K562 (cell line): ENCODE results near the gene PDE4A. TPM values are rescaled to one million over a fixed set of nuclear protein-coding genes. Genes with fewer than 3 reads are reported as not detected.
A peak's percentile ranks its signal among the peaks of the same experiment; 100 is the strongest.

Experiments used
- ATAC-seq: fragments of 200-7000 bp; cut with Tn5 transposase; 3 replicates; pipeline ENCODE4 v1.9.1; 2020; ENCODE audit warnings: moderate library complexity
- BruUV-seq: library from RNA; stranded (reverse); fragments of 400-500 nt; replicated peaks from 2 replicates; lab custom pipeline; 2021; lab: Mats Ljungman, UMichigan
- CTCF ChIA-PET: fragments of 300-600 bp; formaldehyde crosslinking; extraction: SDS; loops from one replicate; lab custom pipeline; 2021; ENCODE audit warnings: low intra/inter-chr PET ratio; lab: Yijun Ruan, JAX
- POLR2A ChIA-PET: fragments of 300-600, 350-650 bp; sonication (Branson Sonifier 250); formaldehyde crosslinking; extraction: SDS; loops from one replicate; lab custom pipeline; 2021; ENCODE audit warnings: antibody characterized with exemption, inconsistent platforms; lab: Yijun Ruan, JAX
- DNase-seq, 4 experiments: peaks; one replicate each; pipeline versions ENCODE4 v3.0.0 to v3.0.0-alpha.2; 2011 to 2018; ENCODE audit warnings: low spot score in 3 of 4, mixed read lengths in 3 of 4; ENCODE audit errors: extremely low read depth in 1 of 4
- FAIRE-seq: peaks from 2 replicates; lab custom pipeline; 2011; peaks lifted over from hg19 to GRCh38; lab: Jason Lieb, UNC
- H2AFZ ChIP-seq: 2 replicates; pipeline ENCODE4 v1.6.0; 2011; ENCODE audit warnings: low read depth, low read length, control low read depth, inconsistent platforms
- H3K27ac ChIP-seq: fragments of 200-600 bp; 3 replicates; pipeline ENCODE4 v1.8.0; 2011; ENCODE audit warnings: low read depth, mild to moderate bottlenecking, control low read depth, inconsistent platforms, low read length, moderate library complexity, mixed read lengths; ENCODE audit errors: extremely low read depth
- H3K27me3 ChIP-seq, 2 experiments: fragments of 300-600 bp in 1 of 2; 2 replicates in 1 of 2; 3 replicates in 1 of 2; pipeline versions ENCODE4 v1.6.0 to v1.8.0; 2011; ENCODE audit warnings: inconsistent platforms in 2 of 2, low read length in 2 of 2, mild to moderate bottlenecking in 1 of 2, mixed read lengths in 1 of 2, moderate library complexity in 1 of 2; ENCODE audit not compliant: control insufficient read depth in 2 of 2, insufficient read depth in 2 of 2
- H3K36me3 ChIP-seq: fragments of 300-600 bp; 3 replicates; pipeline ENCODE4 v1.8.0; 2011; ENCODE audit warnings: mild to moderate bottlenecking, low read length, inconsistent platforms; ENCODE audit not compliant: control insufficient read depth, insufficient read depth
- H3K4me1 ChIP-seq, 2 experiments: fragments of 200-600 bp in 1 of 2; replicated peaks in 1 of 2; 2 replicates in 1 of 2; 3 replicates in 1 of 2; pipeline versions ENCODE4 v1.5.1 to v1.8.0; 2011; ENCODE audit warnings: inconsistent platforms in 2 of 2, low read length in 2 of 2, mild to moderate bottlenecking in 1 of 2, mixed read lengths in 1 of 2, moderate library complexity in 1 of 2; ENCODE audit not compliant: control insufficient read depth in 2 of 2, insufficient read depth in 2 of 2
- H3K4me2 ChIP-seq: 2 replicates; pipeline ENCODE4 v1.6.1; 2011; ENCODE audit warnings: low read length, control low read depth, inconsistent platforms, mixed read lengths; ENCODE audit not compliant: insufficient read depth
- H3K4me3 ChIP-seq: fragments of 200-600 bp; sonication (generic), shearing (Covaris generic); 2 replicates; pipeline ENCODE4 v1.5.1; 2016; ENCODE audit warnings: control low read depth, inconsistent platforms
- H3K79me2 ChIP-seq: fragments of 200-600 bp; 3 replicates; pipeline ENCODE4 v1.8.0; 2011; ENCODE audit warnings: low read length, inconsistent platforms; ENCODE audit not compliant: control insufficient read depth, insufficient read depth
- H3K9ac ChIP-seq, 2 experiments: 2 replicates each; pipeline versions ENCODE4 v1.6.0 to v1.6.1; 2011; ENCODE audit warnings: low read depth in 2 of 2, low read length in 2 of 2, control low read depth in 1 of 2, inconsistent platforms in 1 of 2, mild to moderate bottlenecking in 1 of 2, mixed read lengths in 1 of 2; ENCODE audit not compliant: insufficient read depth in 1 of 2
- H3K9me1 ChIP-seq: one replicate; pipeline ENCODE4 v1.6.0; 2011; ENCODE audit warnings: inconsistent platforms, mild to moderate bottlenecking, low read length, moderate library complexity; ENCODE audit not compliant: control insufficient read depth, insufficient read depth
- H3K9me3 ChIP-seq: replicated peaks from 2 replicates; pipeline ENCODE4 v1.5.1; 2011; ENCODE audit warnings: low read depth, low read length, inconsistent platforms; ENCODE audit not compliant: control insufficient read depth, insufficient read depth
- H4K20me1 ChIP-seq: replicated peaks from 2 replicates; pipeline ENCODE4 v1.6.1; 2011; ENCODE audit warnings: low read length, inconsistent platforms, mixed read lengths; ENCODE audit not compliant: control insufficient read depth, insufficient read depth
- BCOR ChIP-seq: fragments of 450-650 bp; IDR thresholded peaks from 2 replicates; pipeline ENCODE4 v1.6.1; 2016
- HSF4 ChIP-seq: fragments of 250-450 bp; sonication (Bioruptor Pico); IDR thresholded peaks from 2 replicates; pipeline ENCODE4 v2.1.2; 2022; ENCODE audit warnings: mild to moderate bottlenecking, moderate library complexity, borderline replicate concordance
- KHSRP ChIP-seq: fragments of 450-650 bp; IDR thresholded peaks from 2 replicates; pipeline ENCODE4 v1.6.1; 2017
- NCOA6 ChIP-seq: fragments of 450-650 bp; IDR thresholded peaks from 2 replicates; pipeline ENCODE4 v1.6.1; 2017; ENCODE audit warnings: mild to moderate bottlenecking
- POLR2H ChIP-seq: IDR thresholded peaks from 2 replicates; pipeline ENCODE4 v1.6.1; 2016; ENCODE audit warnings: missing genetic modification characterization, low read depth, mild to moderate bottlenecking, control low read depth, missing compliant biosample characterization, moderate library complexity
- RBM25 ChIP-seq: fragments of 200-400 bp; formaldehyde crosslinking; IDR thresholded peaks from 2 replicates; pipeline ENCODE4 v1.6.1; 2018; ENCODE audit warnings: low read length, low read depth, moderate library complexity; ENCODE audit not compliant: severe bottlenecking
- SMARCA5 ChIP-seq: fragments of 450-650 bp; IDR thresholded peaks from 2 replicates; pipeline ENCODE4 v1.6.1; 2016
- ZC3H8 ChIP-seq: fragments of 450-650 bp; IDR thresholded peaks from 2 replicates; pipeline ENCODE4 v1.6.1; 2017
- WGBS: fragments of 100-300 bp; shearing (Covaris generic); methylation state at CpG from one replicate; pipeline ENCODE4 v1.1.6; 2016; ENCODE audit warnings: low coverage, mixed read lengths; ENCODE audit not compliant: insufficient coverage; ENCODE audit errors: missing lambda C conversion rate; 5-methylcytosine and 5-hydroxymethylcytosine counted together
- in situ Hi-C: fragments of 300-500 bp; cut with MboI; formaldehyde crosslinking; loops from 4 replicates; pipeline ENCODE4 v1.15.0; 2018; ENCODE audit warnings: inconsistent platforms, mixed read lengths
- intact Hi-C: fragments of 100-400 bp; cut with micrococcal nuclease; formaldehyde crosslinking; loops from 2 replicates; pipeline ENCODE4 v1.14.2; 2022
- polyA plus RNA-seq, 8 experiments: library from polyadenylated mRNA; depleted of rRNA in 4 of 8; stranded (reverse) in 5 of 8; unstranded in 3 of 8; fragments of >200 nt; fragmentation: Nextera tagmentation in 2 of 8; fragmentation: Illumina TruSeq in 1 of 8; extraction: Ambion mirVana in 2 of 8; extraction: Trizol in 1 of 8; gene quantifications; 2 replicates each; pipeline versions ENCODE4 v1.2.1 to v1.2.3, GENCODE V29; 2011 to 2014; ENCODE audit warnings: inconsistent platforms in 1 of 8, missing spikeins in 1 of 8
- total RNA-seq, 7 experiments: library from RNA; depleted of rRNA in 6 of 7; stranded (reverse); fragments of >200 nt in 6 of 7; fragmentation: Illumina TruSeq in 2 of 7; extraction: Trizol in 2 of 7; gene quantifications; 2 replicates each; pipeline versions ENCODE4 v1.2.1 to v1.2.3, GENCODE V29; 2011 to 2021; ENCODE audit warnings: low replicate concordance in 1 of 7
- TF ChIP-seq, protein P1 (sequence below): fragments of 450-650 bp; IDR thresholded peaks from 2 replicates; pipeline ENCODE4 v1.6.1; 2017; ENCODE audit warnings: antibody characterized with exemption, mild to moderate bottlenecking
- TF ChIP-seq, protein P2 (sequence below): conservative IDR thresholded peaks from 2 replicates; pipeline ENCODE4 v1.6.1; 2011; ENCODE audit warnings: low read depth, mild to moderate bottlenecking, low read length; ENCODE audit not compliant: control insufficient read depth
- TF ChIP-seq, protein P3 (sequence below): sonication (generic); formaldehyde crosslinking; IDR thresholded peaks from 2 replicates; pipeline ENCODE4 v1.8.0; 2022; ENCODE audit warnings: mild to moderate bottlenecking, missing genetic modification reagents, borderline replicate concordance
- TF ChIP-seq, protein P4 (sequence below): sonication (generic); formaldehyde crosslinking; IDR thresholded peaks from 2 replicates; pipeline ENCODE4 v1.8.1; 2023; ENCODE audit warnings: mild to moderate bottlenecking, missing genetic modification reagents

PDE4A gene
- total and polyA plus RNA-seq, 9 of the 15 experiments (the other 6 are each of a cell fraction or from before 2014, with no cell fraction given) = 0.66 to 26.9 (median 4.6) TPM

DNA sequence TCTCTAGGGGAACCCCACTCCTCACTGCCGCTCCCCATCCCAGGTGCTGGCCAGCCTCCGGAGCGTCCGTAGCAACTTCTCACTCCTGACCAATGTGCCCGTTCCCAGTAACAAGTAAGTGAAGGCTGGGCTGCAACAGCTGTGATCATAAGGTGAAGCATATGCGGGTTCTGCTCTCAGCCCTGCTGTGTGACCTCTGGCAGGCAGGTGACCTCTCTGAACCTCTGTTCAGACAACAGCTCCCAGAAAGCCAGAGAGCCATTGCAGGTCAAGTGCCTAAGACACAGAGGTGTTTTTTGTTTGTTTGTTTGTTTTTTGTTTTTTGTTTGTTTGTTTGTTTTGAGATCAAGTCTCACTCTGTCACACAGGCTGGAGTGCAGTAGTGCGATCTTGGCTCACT lies 28.7 kb downstream of the PDE4A start:
- peaks cover 39% of the 10 kb centered on the region; the same call in 1 of the 3 replicates for H3K36me3 ChIP-seq
- peaks cover 16% of the 10 kb centered on the region; the same call in 1 of the 2 replicates for H4K20me1 ChIP-seq
- POLR2A ChIA-PET = no interaction called here
- FAIRE-seq (no peak), DNase-seq (peak in 1 of 4 experiments; percentile 3), ATAC-seq (no peak)
- no peak overlapping the region for H3K4me2 ChIP-seq
- no peak overlapping the region for H2AFZ ChIP-seq
- no TSS peak for BruUV-seq
- H3K9me3 ChIP-seq = no peaks in the 10 kb centered on the region
- H3K4me3 ChIP-seq = no peak overlapping the region
- peaks cover 17% of the 10 kb centered on the region for H3K79me2 ChIP-seq
- no peaks in the 10 kb centered on the region for H3K27me3 ChIP-seq
- WGBS = 93% methylated on average over 7 of the region's 7 CpGs
- CTCF ChIA-PET = no interaction called here
- intact Hi-C loops (no loop called here), in situ Hi-C loops (no loop called here)
- no peak overlapping the region for H3K9ac ChIP-seq
- no peak overlapping the region for H3K27ac ChIP-seq
- peaks cover 10 to 36% of the 10 kb centered on the region in 2 experiments for H3K4me1 ChIP-seq
- peaks cover 4% of the 10 kb centered on the region for H3K9me1 ChIP-seq
- TF ChIP-seq, protein P1, sequence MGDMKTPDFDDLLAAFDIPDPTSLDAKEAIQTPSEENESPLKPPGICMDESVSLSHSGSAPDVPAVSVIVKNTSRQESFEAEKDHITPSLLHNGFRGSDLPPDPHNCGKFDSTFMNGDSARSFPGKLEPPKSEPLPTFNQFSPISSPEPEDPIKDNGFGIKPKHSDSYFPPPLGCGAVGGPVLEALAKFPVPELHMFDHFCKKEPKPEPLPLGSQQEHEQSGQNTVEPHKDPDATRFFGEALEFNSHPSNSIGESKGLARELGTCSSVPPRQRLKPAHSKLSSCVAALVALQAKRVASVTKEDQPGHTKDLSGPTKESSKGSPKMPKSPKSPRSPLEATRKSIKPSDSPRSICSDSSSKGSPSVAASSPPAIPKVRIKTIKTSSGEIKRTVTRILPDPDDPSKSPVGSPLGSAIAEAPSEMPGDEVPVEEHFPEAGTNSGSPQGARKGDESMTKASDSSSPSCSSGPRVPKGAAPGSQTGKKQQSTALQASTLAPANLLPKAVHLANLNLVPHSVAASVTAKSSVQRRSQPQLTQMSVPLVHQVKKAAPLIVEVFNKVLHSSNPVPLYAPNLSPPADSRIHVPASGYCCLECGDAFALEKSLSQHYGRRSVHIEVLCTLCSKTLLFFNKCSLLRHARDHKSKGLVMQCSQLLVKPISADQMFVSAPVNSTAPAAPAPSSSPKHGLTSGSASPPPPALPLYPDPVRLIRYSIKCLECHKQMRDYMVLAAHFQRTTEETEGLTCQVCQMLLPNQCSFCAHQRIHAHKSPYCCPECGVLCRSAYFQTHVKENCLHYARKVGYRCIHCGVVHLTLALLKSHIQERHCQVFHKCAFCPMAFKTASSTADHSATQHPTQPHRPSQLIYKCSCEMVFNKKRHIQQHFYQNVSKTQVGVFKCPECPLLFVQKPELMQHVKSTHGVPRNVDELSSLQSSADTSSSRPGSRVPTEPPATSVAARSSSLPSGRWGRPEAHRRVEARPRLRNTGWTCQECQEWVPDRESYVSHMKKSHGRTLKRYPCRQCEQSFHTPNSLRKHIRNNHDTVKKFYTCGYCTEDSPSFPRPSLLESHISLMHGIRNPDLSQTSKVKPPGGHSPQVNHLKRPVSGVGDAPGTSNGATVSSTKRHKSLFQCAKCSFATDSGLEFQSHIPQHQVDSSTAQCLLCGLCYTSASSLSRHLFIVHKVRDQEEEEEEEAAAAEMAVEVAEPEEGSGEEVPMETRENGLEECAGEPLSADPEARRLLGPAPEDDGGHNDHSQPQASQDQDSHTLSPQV = no peak
- TF ChIP-seq RBM25 (peak; percentile 62), ZC3H8 (no peak), KHSRP (no peak), BCOR (peak; percentile 90), POLR2H (tag) (no peak), SMARCA5 (peak; percentile 74; the same call in 1 of the 2 replicates), HSF4 (CRISPR knock-in tag) (no peak), NCOA6 (no peak)
- TF ChIP-seq, protein P2, sequence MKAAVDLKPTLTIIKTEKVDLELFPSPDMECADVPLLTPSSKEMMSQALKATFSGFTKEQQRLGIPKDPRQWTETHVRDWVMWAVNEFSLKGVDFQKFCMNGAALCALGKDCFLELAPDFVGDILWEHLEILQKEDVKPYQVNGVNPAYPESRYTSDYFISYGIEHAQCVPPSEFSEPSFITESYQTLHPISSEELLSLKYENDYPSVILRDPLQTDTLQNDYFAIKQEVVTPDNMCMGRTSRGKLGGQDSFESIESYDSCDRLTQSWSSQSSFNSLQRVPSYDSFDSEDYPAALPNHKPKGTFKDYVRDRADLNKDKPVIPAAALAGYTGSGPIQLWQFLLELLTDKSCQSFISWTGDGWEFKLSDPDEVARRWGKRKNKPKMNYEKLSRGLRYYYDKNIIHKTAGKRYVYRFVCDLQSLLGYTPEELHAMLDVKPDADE = no peak
- TF ChIP-seq, protein P3, sequence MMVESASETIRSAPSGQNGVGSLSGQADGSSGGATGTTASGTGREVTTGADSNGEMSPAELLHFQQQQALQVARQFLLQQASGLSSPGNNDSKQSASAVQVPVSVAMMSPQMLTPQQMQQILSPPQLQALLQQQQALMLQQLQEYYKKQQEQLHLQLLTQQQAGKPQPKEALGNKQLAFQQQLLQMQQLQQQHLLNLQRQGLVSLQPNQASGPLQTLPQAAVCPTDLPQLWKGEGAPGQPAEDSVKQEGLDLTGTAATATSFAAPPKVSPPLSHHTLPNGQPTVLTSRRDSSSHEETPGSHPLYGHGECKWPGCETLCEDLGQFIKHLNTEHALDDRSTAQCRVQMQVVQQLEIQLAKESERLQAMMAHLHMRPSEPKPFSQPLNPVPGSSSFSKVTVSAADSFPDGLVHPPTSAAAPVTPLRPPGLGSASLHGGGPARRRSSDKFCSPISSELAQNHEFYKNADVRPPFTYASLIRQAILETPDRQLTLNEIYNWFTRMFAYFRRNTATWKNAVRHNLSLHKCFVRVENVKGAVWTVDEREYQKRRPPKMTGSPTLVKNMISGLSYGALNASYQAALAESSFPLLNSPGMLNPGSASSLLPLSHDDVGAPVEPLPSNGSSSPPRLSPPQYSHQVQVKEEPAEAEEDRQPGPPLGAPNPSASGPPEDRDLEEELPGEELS (CRISPR knock-in tag) = no peak
- TF ChIP-seq, protein P4, sequence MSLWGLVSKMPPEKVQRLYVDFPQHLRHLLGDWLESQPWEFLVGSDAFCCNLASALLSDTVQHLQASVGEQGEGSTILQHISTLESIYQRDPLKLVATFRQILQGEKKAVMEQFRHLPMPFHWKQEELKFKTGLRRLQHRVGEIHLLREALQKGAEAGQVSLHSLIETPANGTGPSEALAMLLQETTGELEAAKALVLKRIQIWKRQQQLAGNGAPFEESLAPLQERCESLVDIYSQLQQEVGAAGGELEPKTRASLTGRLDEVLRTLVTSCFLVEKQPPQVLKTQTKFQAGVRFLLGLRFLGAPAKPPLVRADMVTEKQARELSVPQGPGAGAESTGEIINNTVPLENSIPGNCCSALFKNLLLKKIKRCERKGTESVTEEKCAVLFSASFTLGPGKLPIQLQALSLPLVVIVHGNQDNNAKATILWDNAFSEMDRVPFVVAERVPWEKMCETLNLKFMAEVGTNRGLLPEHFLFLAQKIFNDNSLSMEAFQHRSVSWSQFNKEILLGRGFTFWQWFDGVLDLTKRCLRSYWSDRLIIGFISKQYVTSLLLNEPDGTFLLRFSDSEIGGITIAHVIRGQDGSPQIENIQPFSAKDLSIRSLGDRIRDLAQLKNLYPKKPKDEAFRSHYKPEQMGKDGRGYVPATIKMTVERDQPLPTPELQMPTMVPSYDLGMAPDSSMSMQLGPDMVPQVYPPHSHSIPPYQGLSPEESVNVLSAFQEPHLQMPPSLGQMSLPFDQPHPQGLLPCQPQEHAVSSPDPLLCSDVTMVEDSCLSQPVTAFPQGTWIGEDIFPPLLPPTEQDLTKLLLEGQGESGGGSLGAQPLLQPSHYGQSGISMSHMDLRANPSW (CRISPR knock-in tag) = no peak
